ENCODE data around the gene WDR45.
A peak's percentile ranks its signal among the peaks of the same experiment; 100 is the strongest.
"Not testable (repeated sequence)": the region's sequence is repeated elsewhere in the genome, so short reads cannot be mapped to it uniquely, and the experiment has no call there.

The WDR45 gene

DNA sequence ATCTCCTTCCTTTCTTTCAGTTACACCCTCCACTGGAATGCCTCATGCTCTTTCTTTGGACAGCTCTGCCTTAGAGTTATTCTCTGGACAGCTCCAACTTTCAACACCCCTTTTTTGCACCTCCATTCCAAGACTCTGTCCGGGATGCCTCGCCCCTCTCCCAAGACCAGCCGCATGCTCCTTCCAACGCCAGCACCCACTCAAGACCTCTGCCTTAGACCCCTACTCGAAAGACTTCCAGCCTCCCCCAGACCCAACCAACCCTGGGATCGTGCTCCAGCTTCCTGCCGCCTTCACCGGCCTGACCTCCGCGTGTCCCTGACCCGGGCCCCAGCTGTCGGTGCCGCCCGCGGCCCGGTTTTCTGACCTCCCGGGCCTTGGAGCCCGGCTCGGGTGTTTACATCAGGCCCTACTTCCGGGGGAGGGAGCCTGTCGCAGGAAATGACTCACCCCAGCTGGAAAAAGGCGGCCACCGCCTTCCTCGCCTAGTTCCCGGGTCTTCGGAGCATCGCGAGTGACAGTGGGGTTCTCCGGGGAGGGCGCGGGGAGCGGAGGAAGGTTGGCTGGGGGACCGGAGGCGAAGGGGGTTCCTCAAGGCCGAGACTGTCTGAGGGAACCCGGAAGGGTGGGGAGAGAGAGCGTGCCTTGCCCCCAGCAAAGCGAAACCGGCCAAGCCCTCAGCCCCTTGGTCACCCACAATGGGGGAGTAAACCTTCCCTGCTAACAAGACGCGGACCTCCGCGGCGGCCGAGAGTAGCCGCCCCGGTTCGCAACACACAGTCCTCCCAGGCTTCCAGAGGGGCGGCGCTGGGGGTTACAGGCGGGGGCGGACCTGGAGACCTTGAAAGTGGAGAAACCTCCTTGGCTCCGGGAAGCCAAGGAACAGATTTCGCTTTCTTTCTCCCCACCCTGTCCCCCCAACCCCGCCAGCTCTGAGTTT lies at the start of gene WDR45:
Gene WDR45 (minus strand): TSS at position 399 of the 940 bp plus-strand sequence. CDS start 1,792 bp downstream, outside the sequence.
- peak; percentile 63 for DNase-seq (ENCODE audit: low spot score)

DNA sequence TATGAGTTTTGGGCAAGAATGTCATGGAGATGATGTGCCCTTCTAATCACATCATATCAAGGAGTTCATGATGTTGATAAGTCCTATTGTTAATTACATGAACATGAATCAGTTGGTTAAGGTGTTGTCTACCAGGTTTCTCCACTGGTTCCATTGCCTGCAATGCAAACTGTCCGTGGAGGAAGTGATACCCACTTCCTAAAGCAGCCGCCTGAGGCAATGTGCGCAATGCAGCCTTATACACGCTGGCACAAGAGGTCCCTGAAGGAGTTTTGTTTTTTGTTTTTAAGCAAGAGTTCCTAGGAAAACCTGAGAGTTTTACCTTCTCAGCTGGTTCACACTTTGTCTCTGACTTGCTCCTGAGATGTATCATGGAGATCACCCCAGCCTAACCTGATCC lies 49.7 kb upstream of the WDR45 start:
- peak; percentile 41 for DNase-seq (ENCODE audit: low spot score)

DNA sequence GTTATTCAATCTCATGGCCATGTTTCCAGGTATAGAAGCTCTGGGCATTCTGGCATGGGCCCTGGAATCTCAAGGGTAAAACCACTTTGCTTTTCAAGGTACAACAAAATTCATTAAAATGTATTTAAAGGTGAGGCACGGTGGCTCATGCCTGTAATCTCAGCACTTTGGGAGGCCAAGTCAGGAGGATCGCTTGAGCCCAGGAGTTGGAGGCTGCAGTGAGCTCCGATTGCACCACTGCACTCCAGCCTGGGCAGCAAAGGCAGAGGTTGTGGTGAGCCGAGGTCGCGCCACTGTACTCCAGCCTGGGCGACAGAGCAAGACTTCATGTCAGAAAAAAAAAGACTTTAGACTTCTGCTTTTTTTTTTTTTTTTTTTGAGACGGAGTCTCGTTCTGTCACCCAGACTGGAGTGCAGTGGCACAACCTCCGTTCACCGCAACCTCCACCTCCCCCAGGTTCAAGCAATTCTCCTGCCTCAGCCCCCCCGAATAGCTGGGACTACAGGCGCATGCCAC lies 48.1 kb upstream of the WDR45 start:
- DNase-seq (ENCODE audit: low spot score): not testable (repeated sequence)

DNA sequence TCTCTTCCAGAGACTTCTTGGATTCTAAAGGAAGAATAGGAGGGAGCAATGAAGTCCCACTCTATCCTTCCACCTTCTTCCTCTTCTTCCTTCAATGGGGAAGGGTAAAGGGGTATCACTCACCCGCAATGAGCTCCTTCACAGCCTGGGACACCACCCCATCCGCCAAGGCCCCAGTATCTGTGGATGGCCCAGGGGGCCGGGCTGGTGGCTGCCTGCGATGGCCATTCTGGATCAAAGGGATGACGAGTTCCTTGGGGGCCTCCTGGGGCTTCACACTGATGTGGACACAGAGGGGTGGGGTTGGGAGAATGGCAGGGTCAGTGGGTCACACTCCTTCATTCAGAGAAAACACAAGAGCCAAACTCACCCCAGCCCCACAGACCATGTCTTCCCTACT lies 42.8 kb upstream of the WDR45 start:
- no peak for DNase-seq (ENCODE audit: low spot score)

DNA sequence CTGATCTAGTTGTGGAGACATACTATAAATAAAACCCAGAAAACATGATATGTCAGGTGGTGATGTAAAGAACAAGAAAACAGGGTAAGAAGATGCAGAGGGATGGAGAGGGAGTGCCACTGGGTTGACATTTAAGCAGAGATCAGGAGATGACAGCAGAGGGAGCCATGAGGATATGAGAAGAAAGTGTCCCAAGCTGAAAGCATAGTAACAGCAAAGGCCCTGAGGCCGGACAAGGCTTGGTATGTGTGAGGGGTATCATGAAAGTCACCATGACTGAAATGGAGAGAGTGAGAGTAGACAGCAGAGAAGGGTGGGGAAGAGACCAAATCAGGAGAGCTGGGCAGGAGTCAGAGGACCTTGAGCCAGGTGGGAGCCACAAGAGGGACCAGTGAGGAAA lies 40.4 kb upstream of the WDR45 start:
- peak; percentile 15 for DNase-seq (ENCODE audit: low spot score)

DNA sequence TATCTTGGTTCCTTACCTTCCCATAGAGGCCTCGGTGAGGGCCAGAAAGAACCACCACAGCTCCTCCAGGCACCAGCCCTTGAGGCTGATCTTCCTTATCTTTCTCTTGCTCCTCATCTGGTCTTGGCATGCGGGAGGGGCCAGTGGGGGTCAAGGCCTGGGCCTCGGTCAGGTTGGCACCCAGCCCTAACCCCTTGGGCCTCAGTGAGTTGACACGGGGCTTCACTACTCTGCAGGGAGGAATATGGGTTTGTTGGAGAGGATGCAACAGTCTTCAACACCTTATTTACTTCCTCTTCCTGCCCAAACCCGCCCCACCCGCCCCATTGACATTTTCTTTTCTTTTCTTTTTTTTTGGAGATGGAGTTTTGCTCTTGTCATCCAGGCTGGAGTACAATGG lies 37.9 kb upstream of the WDR45 start:
- no peak for DNase-seq (ENCODE audit: low spot score)

DNA sequence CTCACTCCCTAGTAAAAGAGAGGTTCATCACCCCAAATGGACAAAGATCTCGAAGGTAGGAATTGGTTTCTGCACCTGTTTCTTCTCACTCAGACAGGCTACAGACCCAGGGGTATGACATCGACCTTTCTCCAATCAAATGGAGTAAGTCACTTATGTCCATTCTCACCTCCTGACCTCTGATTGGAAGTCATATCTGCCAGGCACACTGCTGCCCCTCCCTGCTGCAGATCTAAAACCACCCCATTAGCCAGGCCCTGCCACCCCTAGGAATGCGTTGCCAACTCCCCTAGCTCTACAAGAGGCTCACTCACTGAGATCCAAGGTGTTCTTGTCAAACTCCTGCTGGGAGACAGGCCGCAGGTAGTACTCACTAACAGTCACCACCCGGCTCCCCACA lies 37.0 kb upstream of the WDR45 start:
- no peak for DNase-seq (ENCODE audit: low spot score)

DNA sequence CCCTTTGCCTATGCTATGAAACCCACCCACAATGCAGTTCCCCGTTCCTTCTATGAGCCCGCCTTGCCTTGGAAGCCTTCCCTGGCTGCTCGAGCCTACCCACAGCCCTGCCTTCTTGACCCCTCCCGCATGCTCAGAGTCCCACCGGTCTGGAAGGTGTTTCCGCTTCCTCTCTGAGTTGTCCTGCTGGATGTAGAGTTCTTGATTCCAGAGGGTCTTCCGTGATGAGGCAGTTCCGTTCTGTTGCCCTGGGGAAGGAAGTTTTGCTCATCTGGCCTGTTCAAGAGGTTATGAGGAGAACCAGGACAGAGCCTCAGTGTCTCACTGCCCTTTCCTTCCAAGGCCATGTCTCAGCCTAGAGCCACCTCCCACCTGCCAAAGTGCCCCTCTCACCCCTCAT lies 36.4 kb upstream of the WDR45 start:
- no peak for DNase-seq (ENCODE audit: low spot score)

DNA sequence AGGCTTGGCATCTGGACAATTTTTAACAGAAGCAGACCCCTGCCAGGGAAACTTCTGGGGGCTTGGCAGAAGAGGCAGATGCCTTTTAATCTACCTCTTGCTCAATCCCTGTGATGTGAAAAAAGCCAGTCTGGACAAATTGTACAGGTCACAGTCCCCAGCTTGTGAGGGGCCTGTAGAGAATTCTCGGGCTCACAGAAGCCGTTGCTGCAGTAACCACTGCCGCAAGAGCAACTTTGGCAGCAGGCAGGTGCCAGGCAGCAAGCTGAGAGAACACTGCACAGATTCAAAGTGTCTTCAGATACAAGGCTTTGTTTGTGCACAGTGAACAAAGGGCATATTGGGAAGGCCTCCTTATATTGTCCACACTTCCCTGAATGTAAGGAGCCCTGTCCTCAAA lies 32.1 kb upstream of the WDR45 start:
- no peak for DNase-seq (ENCODE audit: low spot score)

DNA sequence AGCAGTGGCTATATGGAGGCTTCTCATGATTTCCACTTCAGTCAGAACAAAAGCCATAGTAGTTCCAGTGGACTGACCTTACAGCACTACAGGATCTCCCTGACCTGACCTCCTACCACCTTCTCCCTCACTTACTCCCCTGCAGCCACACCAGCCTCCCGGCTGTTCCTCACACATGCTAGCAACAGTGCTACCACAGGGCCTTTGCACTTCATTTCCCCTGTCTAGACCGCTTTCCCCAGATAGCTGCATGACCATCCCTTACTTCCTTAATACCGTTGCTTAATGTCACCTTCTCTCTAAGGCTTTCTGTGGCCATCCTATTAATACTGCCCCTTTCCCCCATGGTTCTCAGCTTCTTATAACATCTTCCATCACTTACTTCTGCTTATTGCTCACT lies 30.7 kb upstream of the WDR45 start:
- no peak for DNase-seq (ENCODE audit: low spot score)

DNA sequence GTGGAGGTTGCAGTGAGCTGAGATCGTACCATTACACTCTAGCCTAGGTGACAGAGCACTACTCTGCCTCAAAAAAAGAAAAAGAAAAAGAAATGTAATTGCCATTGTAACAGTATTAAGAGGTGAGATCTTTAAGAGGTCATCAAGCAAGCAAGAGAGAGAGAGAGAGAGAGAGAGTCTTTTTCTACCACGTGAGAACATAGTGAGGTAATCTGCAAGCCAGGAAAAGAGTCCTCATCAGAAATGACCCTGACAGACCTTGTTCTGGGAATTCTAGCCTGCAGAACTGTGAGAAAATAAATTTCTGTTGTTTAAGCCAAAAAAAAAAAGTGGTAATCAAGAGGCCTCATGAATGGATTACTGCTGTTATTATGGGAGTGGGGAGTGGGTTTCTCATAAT lies 29.0 kb upstream of the WDR45 start:
- DNase-seq (ENCODE audit: low spot score): no peak

DNA sequence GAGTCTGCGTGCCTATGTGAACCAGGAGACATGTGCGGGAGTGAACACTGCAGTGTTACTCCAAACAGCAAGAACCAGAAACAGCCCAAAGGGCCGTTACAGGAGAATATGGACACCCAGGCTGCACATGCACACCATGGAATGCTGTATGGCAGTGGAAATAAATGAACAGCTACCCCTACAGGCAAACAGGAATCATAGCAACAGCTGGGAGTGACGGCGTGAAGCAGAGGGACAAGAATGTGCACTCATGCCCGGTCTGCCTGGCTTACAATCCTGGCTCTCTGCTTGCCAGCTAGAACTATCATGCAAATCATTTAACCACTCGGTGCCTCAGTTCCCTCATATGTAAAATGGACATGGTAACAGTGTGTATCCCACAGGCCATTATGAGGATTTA lies 27.2 kb upstream of the WDR45 start:
- DNase-seq (ENCODE audit: low spot score): peak; percentile 50

DNA sequence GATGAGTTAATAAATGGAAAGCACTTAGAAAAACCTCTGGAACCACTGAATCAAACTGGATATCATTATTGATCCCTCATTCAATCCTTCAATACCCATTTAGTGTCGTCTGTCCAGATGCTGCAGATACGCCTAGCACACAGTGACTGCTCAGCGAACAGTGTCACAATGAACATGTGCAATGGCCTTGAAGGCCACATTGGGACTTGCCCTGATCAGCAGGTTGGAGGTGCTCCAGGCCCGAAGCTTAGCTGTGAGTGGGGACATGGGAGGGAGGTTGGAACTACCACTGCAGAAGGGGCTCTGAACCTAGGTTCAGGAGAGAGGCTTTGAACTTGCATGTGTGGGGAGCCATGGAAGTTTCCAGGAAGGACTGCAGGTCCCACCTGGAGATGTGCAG lies 26.6 kb upstream of the WDR45 start:
- no peak for DNase-seq (ENCODE audit: low spot score)

DNA sequence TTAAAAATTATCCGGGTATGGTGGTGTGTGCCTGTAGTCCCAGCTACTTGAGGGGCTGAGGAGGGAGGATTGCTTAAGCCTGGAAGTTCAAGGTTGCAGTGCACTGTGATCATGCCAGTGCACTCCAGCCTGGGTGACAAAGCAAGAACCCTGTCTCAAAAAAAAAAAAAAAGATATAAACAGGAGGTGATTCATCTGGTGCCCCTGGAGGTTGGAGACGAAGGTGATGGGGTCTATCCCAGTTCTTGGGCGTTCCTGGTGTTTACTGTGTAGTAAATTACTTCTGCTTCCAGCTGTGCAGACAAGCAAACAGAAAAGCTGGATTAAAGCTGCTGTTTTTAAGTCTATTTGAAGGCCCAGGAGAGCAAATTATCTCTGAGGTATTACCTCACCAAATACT lies 23.9 kb upstream of the WDR45 start:
- no peak for DNase-seq (ENCODE audit: low spot score)

DNA sequence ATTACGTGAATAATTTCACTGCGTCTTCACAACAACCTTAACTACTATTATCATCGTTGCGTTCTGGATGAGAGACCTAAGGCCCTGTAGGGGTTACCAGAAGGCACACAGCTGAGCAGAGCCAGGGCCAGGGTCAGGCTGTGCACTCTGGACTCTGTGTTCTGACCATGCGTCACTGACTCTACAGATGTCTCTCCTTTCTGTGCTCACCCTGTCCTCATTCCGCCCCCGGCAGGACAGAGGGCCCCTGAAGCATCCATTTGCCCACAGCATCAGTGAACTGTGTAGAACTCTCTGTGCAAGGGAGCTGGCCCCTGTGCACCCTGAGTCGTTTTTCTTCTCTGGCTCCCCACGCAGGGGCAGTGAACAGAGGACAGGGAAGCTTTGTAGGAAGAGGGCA lies 22.5 kb upstream of the WDR45 start:
- no peak for DNase-seq (ENCODE audit: low spot score)

DNA sequence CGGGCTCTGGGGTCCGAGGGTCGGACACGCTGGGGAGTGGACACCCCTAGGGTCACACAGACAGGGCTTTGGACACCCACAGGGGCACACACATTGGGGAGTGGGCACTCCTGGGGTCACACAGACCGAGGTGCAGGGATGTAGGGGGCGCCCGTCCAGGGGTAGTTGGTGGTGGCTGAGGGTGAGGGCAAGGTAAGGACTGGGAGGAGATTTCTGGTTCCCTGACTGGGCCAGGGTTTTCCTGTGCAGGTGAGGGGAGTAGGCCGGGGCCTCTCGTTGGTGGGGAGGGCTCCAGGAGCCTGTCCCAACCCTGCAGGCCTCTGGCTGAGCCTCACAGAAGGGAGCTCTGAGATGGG lies 21.9 kb upstream of the WDR45 start:
- DNase-seq (ENCODE audit: low spot score): no peak

DNA sequence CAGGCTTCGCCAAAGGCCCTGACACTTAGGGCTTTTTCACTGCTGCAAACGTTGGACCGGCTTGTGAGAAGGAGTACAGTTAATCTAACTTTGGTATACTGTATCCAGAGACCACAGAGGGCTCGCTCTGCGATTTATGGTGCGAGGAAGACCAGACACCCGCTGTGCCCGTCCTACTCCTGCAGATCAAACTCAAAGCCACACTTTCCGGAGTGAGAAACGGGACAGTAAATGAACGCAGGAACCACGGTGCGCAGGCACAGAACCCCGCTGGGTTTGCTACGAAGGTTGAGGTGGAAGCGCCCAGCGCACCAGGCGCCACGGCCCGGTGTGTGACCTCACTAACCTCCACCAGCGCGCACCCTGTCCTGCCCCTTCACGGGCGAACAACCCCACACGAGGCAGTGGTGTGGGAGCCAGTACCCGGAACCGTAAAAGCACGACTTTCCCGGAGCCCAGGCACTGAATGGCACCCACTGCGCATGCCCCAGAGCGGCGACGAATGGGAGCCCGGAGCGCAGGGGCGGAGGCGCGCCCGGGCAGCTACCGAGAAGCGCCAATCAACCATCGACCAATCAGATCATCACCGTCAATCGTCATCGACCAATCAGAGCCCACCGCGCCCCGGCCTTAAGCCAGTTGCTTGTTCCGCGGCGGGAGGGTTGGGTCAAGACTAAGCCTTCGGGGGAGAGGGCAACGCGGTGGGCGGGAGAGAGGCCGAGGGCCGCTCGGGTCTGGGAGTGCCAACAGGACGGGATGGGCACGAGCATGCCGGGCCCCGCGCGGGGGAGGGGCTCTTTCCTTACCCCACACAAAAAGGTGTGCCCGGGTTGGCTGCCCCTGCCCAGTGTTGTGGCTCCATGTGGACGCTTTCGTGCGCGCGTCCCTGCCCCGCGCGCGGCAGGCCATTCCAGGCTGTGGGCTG lies 21.3 kb upstream of the WDR45 start:
- DNase-seq (ENCODE audit: low spot score): peak; percentile 93

DNA sequence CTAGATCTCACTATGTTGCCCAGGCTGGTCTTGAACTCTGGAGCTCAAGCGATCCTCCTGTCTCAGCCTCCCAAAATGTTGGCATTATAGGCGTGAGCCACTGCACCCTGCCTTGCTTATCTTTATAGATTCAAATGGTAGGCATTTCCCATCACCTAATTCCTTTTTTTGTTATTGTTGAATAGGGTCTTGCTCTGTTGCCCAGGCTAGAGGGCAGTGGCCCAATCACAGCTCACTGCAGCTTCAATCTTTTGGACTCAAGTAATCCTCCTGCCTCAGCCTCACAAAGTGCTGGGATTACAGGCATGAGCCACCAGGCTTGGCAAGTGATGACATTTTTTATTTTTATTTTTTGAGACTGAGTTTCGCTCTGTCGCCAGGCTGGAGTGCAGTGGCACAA lies 16.7 kb upstream of the WDR45 start:
- no peak for DNase-seq (ENCODE audit: low spot score)

DNA sequence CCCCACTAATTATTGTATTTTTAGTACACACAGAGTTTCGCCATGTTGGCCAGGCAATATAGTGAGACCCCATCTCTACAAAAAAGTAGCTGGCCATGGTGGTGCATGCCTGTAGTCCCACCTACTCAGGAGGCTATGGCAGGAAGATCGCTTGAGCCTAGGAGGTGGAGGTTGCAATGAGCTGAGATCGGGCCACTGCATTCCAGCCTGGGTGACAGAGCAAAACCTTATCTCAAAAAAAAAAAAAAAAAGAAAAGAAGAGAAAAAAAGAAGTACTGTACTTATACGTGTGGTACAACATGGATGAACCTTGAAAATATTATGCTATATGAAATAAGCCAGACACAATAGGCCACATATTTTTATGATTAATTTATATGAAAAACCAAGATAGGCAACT lies 9.9 kb upstream of the WDR45 start:
- no peak for DNase-seq (ENCODE audit: low spot score)

DNA sequence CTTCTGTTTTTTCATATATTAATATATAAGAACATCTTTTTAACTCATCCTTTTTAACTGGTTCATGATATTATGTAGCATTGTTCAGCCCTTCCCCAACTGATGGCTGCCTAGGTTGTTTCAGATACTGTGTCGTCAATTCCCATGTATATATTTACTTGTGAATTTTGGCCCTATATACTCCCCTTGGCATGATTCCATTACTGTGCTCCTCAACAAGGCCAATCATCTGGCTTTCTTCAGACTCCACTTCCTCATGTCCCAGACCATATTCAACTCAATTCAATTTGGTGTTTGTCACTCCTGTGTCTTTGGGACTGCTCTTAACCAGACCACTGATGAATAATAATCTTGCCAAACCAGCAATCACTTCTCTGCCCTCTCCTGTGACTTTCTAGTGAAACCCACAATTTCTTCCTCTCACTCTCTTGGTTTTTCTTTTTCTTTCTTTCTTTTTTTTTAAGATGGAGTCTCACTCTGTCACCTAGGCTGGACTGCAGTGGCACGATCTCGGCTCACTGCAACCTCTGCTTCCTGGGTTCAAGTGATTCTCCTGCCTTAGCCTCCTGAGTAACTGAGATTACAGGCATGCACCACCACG lies 2.7 kb upstream of the WDR45 start:
- DNase-seq (ENCODE audit: low spot score): no peak

DNA sequence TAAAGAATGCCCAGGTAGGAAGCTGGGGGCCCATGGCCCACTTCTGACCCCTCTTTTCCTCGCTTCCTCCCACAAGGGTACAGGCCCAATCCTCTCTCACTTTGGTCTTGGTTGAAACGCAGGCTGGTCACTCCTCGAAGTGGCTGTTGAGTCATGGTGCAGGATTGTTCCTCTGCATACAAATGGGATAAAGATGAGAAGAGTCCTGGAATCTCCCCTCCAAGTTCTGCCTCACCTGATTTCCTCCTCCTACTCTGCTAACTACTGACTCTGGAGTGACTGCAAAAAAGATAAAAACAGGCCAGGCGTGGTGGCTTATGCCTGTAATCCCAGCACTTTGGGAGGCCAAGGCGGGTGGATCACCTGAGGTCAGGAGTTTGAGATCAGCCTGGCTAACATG lies 1.7 kb downstream of the WDR45 start:
- no peak for DNase-seq (ENCODE audit: low spot score)

DNA sequence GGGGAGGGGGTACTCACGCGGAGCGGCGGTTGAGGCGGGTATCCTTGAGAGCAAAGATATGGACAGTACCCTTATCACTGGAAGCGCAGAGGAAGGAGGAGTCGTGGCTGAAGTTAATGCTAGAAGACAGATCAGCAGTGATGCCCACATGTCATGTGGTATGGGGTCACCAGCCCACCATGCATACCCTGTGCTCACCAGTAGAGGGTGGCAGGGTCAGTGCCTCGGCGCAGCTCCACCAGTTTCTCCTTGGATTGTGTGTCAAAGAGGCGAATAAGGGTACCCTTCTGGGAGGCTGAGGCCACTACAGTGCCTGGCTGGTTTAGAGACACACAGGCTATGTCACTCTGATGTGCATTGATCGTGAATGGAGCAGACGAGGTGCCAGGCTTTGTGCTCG lies 4.3 kb downstream of the WDR45 start:
- DNase-seq (ENCODE audit: low spot score): no peak
